ENCODE results near the gene RGL3.
"Not testable (repeated sequence)": the region's sequence is repeated elsewhere in the genome, so short reads cannot be mapped to it uniquely, and the experiment has no call there.

The RGL3 gene

DNA sequence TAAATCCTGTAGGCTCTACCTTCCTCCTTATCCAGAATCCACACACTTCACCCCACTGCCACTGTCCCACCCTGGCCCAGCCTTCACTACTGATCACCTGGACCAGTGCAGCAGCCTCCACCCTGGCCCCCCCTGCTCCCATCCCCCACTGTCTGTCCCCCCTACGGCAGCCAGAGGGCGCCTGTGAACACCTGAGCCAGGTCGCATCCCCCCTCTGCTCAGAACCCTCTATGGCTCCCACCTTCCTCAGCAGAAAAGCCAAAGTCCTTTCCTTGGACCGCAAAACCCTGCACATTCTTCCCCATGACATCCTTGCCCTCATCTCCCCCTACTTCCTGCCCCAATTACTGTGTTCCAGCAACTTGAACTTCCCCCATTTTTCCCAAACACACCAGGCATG is 41.1 kb upstream of the RGL3 start:
- CTCF ChIA-PET: no interaction called here
- no peak for DNase-seq (ENCODE audit: low spot score)
- H3K27ac ChIP-seq: no peak overlapping the region
- POLR2A ChIA-PET (ENCODE audit: low non-redundant PET): no interaction called here
- TF ChIP-seq, protein P1, sequence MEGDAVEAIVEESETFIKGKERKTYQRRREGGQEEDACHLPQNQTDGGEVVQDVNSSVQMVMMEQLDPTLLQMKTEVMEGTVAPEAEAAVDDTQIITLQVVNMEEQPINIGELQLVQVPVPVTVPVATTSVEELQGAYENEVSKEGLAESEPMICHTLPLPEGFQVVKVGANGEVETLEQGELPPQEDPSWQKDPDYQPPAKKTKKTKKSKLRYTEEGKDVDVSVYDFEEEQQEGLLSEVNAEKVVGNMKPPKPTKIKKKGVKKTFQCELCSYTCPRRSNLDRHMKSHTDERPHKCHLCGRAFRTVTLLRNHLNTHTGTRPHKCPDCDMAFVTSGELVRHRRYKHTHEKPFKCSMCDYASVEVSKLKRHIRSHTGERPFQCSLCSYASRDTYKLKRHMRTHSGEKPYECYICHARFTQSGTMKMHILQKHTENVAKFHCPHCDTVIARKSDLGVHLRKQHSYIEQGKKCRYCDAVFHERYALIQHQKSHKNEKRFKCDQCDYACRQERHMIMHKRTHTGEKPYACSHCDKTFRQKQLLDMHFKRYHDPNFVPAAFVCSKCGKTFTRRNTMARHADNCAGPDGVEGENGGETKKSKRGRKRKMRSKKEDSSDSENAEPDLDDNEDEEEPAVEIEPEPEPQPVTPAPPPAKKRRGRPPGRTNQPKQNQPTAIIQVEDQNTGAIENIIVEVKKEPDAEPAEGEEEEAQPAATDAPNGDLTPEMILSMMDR (conservative IDR thresholded peaks at IDR 0.05; ENCODE audit: low read depth): 0 out of 2 replicates have a peak, but pooled peaks have one; percentile 15

DNA sequence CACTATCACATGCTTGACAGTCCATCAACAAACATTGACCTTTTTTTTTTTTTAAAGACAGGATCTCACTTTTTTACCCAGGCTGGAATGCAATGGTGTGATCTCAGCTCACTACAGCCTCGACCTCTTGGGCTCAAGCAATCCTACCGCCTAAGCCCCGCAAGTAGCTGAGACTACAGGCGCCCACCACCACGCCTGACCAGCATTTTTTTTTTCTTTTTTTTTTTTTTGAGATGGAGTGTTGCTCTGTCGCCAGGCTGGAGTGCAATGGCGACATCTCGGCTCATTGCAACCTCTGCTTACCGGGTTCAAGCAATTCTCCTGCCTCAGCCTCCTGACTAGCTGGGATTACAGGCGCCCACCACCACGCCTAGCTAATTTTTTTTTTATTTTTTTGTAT is 39.8 kb upstream of the RGL3 start:
- POLR2A ChIA-PET (ENCODE audit: low non-redundant PET); DNase-seq (ENCODE audit: low spot score); H3K27ac ChIP-seq: not testable (repeated sequence)
- CTCF ChIA-PET: interaction anchor here (0.6 to 1.0 kb wide), 4 partner anchors 9 to 39 kb away, joined by 3 to 4 read pairs (median 3); partner anchors contain the start of gene PRKCSH

GRCh38 chr19:11458236-11458900 is 39.3 kb upstream of the RGL3 start:
- TF ChIP-seq, protein P1 (conservative IDR thresholded peaks at IDR 0.05; ENCODE audit: low read depth): no peak
- ChIA-PET CTCF (no interaction called here), POLR2A (ENCODE audit: low non-redundant PET) (no interaction called here)
- no peak overlapping the region for H3K27ac ChIP-seq
- no peak for DNase-seq (ENCODE audit: low spot score)

GRCh38 chr19:11457831-11458230 is 38.7 kb upstream of the RGL3 start:
- ChIA-PET CTCF (no interaction called here), POLR2A (ENCODE audit: low non-redundant PET) (no interaction called here)
- H3K27ac ChIP-seq: no peak overlapping the region
- TF ChIP-seq, protein P1 (conservative IDR thresholded peaks at IDR 0.05; ENCODE audit: low read depth): no peak
- no peak for DNase-seq (ENCODE audit: low spot score)

- no peak overlapping the region for H3K27ac ChIP-seq
- DNase-seq (ENCODE audit: low spot score): no peak
- ChIA-PET CTCF (no interaction called here), POLR2A (ENCODE audit: low non-redundant PET) (no interaction called here)
- TF ChIP-seq, protein P1 (conservative IDR thresholded peaks at IDR 0.05; ENCODE audit: low read depth): no peak
Measured at GRCh38 chr19:11457115-11457514, 38.0 kb upstream of the RGL3 start.

DNA sequence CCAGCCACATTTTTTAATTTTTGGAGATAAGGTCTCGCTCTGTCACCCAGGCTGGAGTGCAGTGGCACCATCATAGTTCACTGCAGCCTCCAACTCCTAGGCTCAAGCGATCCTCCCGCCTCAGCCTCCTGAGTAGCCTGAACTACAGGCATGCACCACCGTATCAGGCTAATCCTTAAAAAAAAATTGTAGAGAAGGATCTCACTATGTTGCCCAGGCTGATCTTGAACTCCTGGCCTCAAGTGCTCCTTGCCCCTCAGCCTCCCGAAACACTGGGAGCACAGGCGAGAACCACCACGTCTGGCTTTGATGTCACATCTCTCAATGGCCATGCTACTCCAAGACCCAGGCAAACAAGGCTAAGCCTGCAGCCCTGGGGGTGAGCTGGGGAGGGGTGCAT is 37.5 kb upstream of the RGL3 start:
- POLR2A ChIA-PET (ENCODE audit: low non-redundant PET): no interaction called here
- no peak overlapping the region; the same call in 1 of the 2 replicates for H3K27ac ChIP-seq
- no peak for DNase-seq (ENCODE audit: low spot score)
- CTCF ChIA-PET: no interaction called here
- TF ChIP-seq, protein P1 (conservative IDR thresholded peaks at IDR 0.05; ENCODE audit: low read depth): no peak

DNA sequence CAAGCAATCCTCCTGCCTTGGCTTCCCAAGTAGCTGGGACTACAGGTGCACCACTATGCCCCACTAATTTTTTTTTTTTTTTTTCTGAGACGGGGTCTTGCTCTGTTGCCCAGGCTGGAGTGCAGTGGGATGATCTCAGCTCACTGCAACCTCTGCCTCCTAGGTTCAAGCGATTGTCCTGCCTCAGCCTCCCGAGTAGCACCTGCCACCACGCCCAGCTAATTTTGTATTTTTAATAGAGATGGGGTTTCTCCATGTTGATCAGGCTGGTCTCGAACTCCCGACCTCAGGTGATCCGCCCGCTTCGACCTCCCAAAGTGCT is 36.1 kb upstream of the RGL3 start:
- H3K27ac ChIP-seq; DNase-seq (ENCODE audit: low spot score): not testable (repeated sequence)
- CTCF ChIA-PET: interaction anchor here (0.7 to 1.1 kb wide), 2 partner anchors 27 to 74 kb away, joined by 3 to 5 read pairs; no protein-coding TSS in a partner anchor
- POLR2A ChIA-PET (ENCODE audit: low non-redundant PET): interaction anchor here (0.6 kb wide), 1 partner anchor 22 kb away, joined by 5 read pairs; no protein-coding TSS in a partner anchor

Data from RWPE1 (cell line).